ENCODE measurements around the gene MAFG. TPM values are rescaled to one million over a fixed set of nuclear protein-coding genes. Genes with fewer than 3 reads are reported as not detected.

MAFG gene
- polyA plus RNA-seq, 1 donor from 2014 or later = 11.8 TPM

- H3F3A ChIP-seq (ENCODE audit: insufficient read depth, low read length, poor library complexity, severe bottlenecking) = no peaks in the 10 kb centered on the region
- no peak overlapping the region for H3K4me3 ChIP-seq (ENCODE audit: low read length)
- no peaks in the 10 kb centered on the region for H3K36me3 ChIP-seq (ENCODE audit: insufficient read depth, low read length)
- no peak for TF ChIP-seq EP300 (conservative IDR thresholded peaks at IDR 0.05; ENCODE audit: poor library complexity, severe bottlenecking)
- TF ChIP-seq EZH2 (IDR thresholded peaks at IDR 0.05; ENCODE audit: borderline replicate concordance, insufficient read depth, low read length, poor library complexity, severe bottlenecking) = no peak
- no peak for TF ChIP-seq MXI1 (conservative IDR thresholded peaks at IDR 0.05; ENCODE audit: poor library complexity, severe bottlenecking)
- no peak for TF ChIP-seq RAD21 (conservative IDR thresholded peaks at IDR 0.05)
- TF ChIP-seq POLR2AphosphoS5 (IDR thresholded peaks at IDR 0.05) = no peak
- no peak for TF ChIP-seq CTCF (IDR thresholded peaks at IDR 0.05; ENCODE audit: poor library complexity, severe bottlenecking)
- no peak for TF ChIP-seq TAF1 (IDR thresholded peaks at IDR 0.05; ENCODE audit: low read depth)
- TF ChIP-seq SMC3 (conservative IDR thresholded peaks at IDR 0.05; ENCODE audit: poor library complexity) = no peak
- TF ChIP-seq REST (IDR thresholded peaks at IDR 0.05; ENCODE audit: borderline replicate concordance) = no peak
- no peaks in the 10 kb centered on the region for H4K20me1 ChIP-seq (ENCODE audit: insufficient read depth)
- no peak overlapping the region for H3K27ac ChIP-seq (ENCODE audit: low read length)
- H3K9me2 ChIP-seq (ENCODE audit: insufficient read depth, low read length) = no peaks in the 10 kb centered on the region
- no peak overlapping the region for H3K9ac ChIP-seq (ENCODE audit: low read length)
- H2AFZ ChIP-seq (ENCODE audit: low read depth, low read length) = no peak overlapping the region
- peaks cover 6% of the 10 kb centered on the region for H3K27me3 ChIP-seq (ENCODE audit: insufficient read depth, low read depth, low read length)
- no peak overlapping the region for H3K4me2 ChIP-seq (ENCODE audit: low read length)
- no peaks in the 10 kb centered on the region for H3K79me2 ChIP-seq (replicated peaks; ENCODE audit: insufficient read depth, low read length)
- no peaks in the 10 kb centered on the region for H3K9me3 ChIP-seq (ENCODE audit: low read length)
Observed at GRCh38 chr17:81907219-81908145, 20.1 kb downstream of the MAFG start.

- Histone ChIP-seq H3K79me2 (replicated peaks; ENCODE audit: insufficient read depth, low read length) (no peaks in the 10 kb centered on the region), H3K4me2 (ENCODE audit: low read length) (no peak overlapping the region), H4K20me1 (ENCODE audit: insufficient read depth) (no peaks in the 10 kb centered on the region), H2AFZ (ENCODE audit: low read depth, low read length) (no peak overlapping the region), H3K4me3 (ENCODE audit: low read length) (no peak overlapping the region), H3K36me3 (ENCODE audit: insufficient read depth, low read length) (no peaks in the 10 kb centered on the region), H3K9me2 (ENCODE audit: insufficient read depth, low read length) (no peaks in the 10 kb centered on the region), H3F3A (ENCODE audit: insufficient read depth, low read length, poor library complexity, severe bottlenecking) (no peaks in the 10 kb centered on the region), H3K27ac (ENCODE audit: low read length) (no peak overlapping the region), H3K9me3 (ENCODE audit: low read length) (no peaks in the 10 kb centered on the region), H3K27me3 (ENCODE audit: insufficient read depth, low read depth, low read length) (peaks cover 12% of the 10 kb centered on the region), H3K9ac (ENCODE audit: low read length) (no peak overlapping the region)
- TF ChIP-seq MXI1 (conservative IDR thresholded peaks at IDR 0.05; ENCODE audit: poor library complexity, severe bottlenecking) (no peak), TAF1 (IDR thresholded peaks at IDR 0.05; ENCODE audit: low read depth) (no peak), CTCF (IDR thresholded peaks at IDR 0.05; ENCODE audit: poor library complexity, severe bottlenecking) (no peak), SMC3 (conservative IDR thresholded peaks at IDR 0.05; ENCODE audit: poor library complexity) (no peak), EZH2 (IDR thresholded peaks at IDR 0.05; ENCODE audit: borderline replicate concordance, insufficient read depth, low read length, poor library complexity, severe bottlenecking) (no peak), REST (IDR thresholded peaks at IDR 0.05; ENCODE audit: borderline replicate concordance) (no peak), RAD21 (conservative IDR thresholded peaks at IDR 0.05) (no peak), EP300 (conservative IDR thresholded peaks at IDR 0.05; ENCODE audit: poor library complexity, severe bottlenecking) (no peak), POLR2AphosphoS5 (IDR thresholded peaks at IDR 0.05) (no peak)
Observed at GRCh38 chr17:81906476-81907218, 20.9 kb downstream of the MAFG start.
